ENCODE measurements around the gene PTPRD.

The PTPRD gene

DNA sequence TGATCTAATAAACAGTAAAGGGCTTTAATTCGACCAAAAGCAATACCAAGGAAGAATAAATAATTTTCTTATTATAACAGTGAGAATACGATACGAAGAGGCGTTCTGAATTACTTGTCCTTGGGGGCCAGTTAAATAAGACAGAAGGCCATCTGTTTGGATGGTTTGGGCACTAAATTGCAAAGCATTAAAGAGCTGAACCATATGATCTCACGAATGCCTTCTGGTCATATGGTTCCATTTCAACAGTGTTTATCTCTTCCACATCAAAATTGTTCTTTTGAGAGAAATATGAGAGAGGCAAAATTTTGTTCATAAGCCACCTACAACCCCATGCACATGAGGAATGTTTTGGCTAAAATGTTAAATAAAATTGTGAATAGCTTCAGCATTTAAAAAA, 605.4 kb downstream of the PTPRD start:
- TF ChIP-seq, protein P1, sequence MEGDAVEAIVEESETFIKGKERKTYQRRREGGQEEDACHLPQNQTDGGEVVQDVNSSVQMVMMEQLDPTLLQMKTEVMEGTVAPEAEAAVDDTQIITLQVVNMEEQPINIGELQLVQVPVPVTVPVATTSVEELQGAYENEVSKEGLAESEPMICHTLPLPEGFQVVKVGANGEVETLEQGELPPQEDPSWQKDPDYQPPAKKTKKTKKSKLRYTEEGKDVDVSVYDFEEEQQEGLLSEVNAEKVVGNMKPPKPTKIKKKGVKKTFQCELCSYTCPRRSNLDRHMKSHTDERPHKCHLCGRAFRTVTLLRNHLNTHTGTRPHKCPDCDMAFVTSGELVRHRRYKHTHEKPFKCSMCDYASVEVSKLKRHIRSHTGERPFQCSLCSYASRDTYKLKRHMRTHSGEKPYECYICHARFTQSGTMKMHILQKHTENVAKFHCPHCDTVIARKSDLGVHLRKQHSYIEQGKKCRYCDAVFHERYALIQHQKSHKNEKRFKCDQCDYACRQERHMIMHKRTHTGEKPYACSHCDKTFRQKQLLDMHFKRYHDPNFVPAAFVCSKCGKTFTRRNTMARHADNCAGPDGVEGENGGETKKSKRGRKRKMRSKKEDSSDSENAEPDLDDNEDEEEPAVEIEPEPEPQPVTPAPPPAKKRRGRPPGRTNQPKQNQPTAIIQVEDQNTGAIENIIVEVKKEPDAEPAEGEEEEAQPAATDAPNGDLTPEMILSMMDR (IDR thresholded peaks at IDR 0.05; ENCODE audit: insufficient read depth, low read length, poor library complexity, severe bottlenecking) = no peak
- no peak for TF ChIP-seq EZH2phosphoT487 (conservative IDR thresholded peaks at IDR 0.05; ENCODE audit: low read length)
- Histone ChIP-seq H3K4me3 (ENCODE audit: insufficient read depth, low read length, poor library complexity, severe bottlenecking) (no peak overlapping the region), H3K36me3 (ENCODE audit: low read length) (no peaks in the 10 kb centered on the region), H3K4me2 (ENCODE audit: low read depth, low read length, poor library complexity, severe bottlenecking) (no peak overlapping the region), H3K27me3 (ENCODE audit: low read length) (no peaks in the 10 kb centered on the region), H3K9ac (ENCODE audit: low read length) (no peak overlapping the region), H3K9me3 (ENCODE audit: insufficient read depth, low read length) (no peaks in the 10 kb centered on the region), H3K27ac (ENCODE audit: low read depth, low read length) (no peak overlapping the region), H4K20me1 (ENCODE audit: low read depth, low read length) (no peaks in the 10 kb centered on the region), H2AFZ (ENCODE audit: low read depth, low read length, severe bottlenecking) (no peak overlapping the region), H3K9me2 (replicated peaks; ENCODE audit: insufficient read depth, low read length) (no peaks in the 10 kb centered on the region), H3F3A (ENCODE audit: insufficient read depth) (no peaks in the 10 kb centered on the region), H3K79me2 (ENCODE audit: insufficient read depth, low read length) (no peaks in the 10 kb centered on the region)

- TF ChIP-seq, protein P1 (IDR thresholded peaks at IDR 0.05; ENCODE audit: insufficient read depth, low read length, poor library complexity, severe bottlenecking) = no peak
- TF ChIP-seq EZH2phosphoT487 (conservative IDR thresholded peaks at IDR 0.05; ENCODE audit: low read length) = no peak
- H3K4me2 ChIP-seq (ENCODE audit: low read depth, low read length, poor library complexity, severe bottlenecking) = no peak overlapping the region
- no peaks in the 10 kb centered on the region for H3K9me3 ChIP-seq (ENCODE audit: insufficient read depth, low read length)
- H3K36me3 ChIP-seq (ENCODE audit: low read length) = no peaks in the 10 kb centered on the region
- H3K9ac ChIP-seq (ENCODE audit: low read length) = no peak overlapping the region
- H3K27ac ChIP-seq (ENCODE audit: low read depth, low read length) = no peak overlapping the region
- no peaks in the 10 kb centered on the region for H3K9me2 ChIP-seq (replicated peaks; ENCODE audit: insufficient read depth, low read length)
- no peak overlapping the region for H3K4me3 ChIP-seq (ENCODE audit: insufficient read depth, low read length, poor library complexity, severe bottlenecking)
- no peaks in the 10 kb centered on the region for H3K27me3 ChIP-seq (ENCODE audit: low read length)
- H2AFZ ChIP-seq (ENCODE audit: low read depth, low read length, severe bottlenecking) = no peak overlapping the region
- no peaks in the 10 kb centered on the region for H4K20me1 ChIP-seq (ENCODE audit: low read depth, low read length)
- no peaks in the 10 kb centered on the region for H3F3A ChIP-seq (ENCODE audit: insufficient read depth)
- H3K79me2 ChIP-seq (ENCODE audit: insufficient read depth, low read length) = no peaks in the 10 kb centered on the region
Measured at GRCh38 chr9:10005206-10005605, 607.6 kb downstream of the PTPRD start.

DNA sequence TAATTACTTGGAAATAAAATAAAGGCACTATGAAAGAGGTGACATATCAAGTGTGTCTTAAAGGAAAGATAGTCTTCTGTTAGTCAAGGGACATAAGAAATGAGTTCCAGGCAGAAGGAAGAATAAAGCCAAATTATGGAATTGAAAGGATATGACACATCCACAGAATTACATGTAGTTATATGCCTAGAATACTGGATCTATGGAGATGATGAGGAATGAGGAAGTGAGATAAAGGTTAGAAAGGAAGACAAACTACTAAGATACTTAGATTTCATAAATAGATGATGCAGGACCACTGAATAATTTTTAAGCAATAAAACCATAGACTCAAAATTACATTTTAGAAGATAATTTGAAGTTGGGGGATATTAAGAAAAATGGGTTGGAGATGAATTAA, 609.8 kb downstream of the PTPRD start:
- H3K9me2 ChIP-seq (replicated peaks; ENCODE audit: insufficient read depth, low read length) = no peaks in the 10 kb centered on the region
- H2AFZ ChIP-seq (ENCODE audit: low read depth, low read length, severe bottlenecking) = no peak overlapping the region
- H3K79me2 ChIP-seq (ENCODE audit: insufficient read depth, low read length) = no peaks in the 10 kb centered on the region
- no peaks in the 10 kb centered on the region for H3K36me3 ChIP-seq (ENCODE audit: low read length)
- no peaks in the 10 kb centered on the region for H4K20me1 ChIP-seq (ENCODE audit: low read depth, low read length)
- H3K9ac ChIP-seq (ENCODE audit: low read length) = no peak overlapping the region
- no peak for TF ChIP-seq EZH2phosphoT487 (conservative IDR thresholded peaks at IDR 0.05; ENCODE audit: low read length)
- TF ChIP-seq, protein P1 (IDR thresholded peaks at IDR 0.05; ENCODE audit: insufficient read depth, low read length, poor library complexity, severe bottlenecking) = no peak
- no peak overlapping the region for H3K4me3 ChIP-seq (ENCODE audit: insufficient read depth, low read length, poor library complexity, severe bottlenecking)
- no peak overlapping the region for H3K27ac ChIP-seq (ENCODE audit: low read depth, low read length)
- H3F3A ChIP-seq (ENCODE audit: insufficient read depth) = no peaks in the 10 kb centered on the region
- no peaks in the 10 kb centered on the region for H3K9me3 ChIP-seq (ENCODE audit: insufficient read depth, low read length)
- no peaks in the 10 kb centered on the region for H3K27me3 ChIP-seq (ENCODE audit: low read length)
- H3K4me2 ChIP-seq (ENCODE audit: low read depth, low read length, poor library complexity, severe bottlenecking) = no peak overlapping the region
